SU-DHL-6 (cell line): ENCODE results near the gene EIF3K.
A peak's percentile ranks its signal among the peaks of the same experiment; 100 is the strongest.

Experiments
- H2AFZ ChIP-seq: fragments of 200-600 bp; sonication (generic); 2 replicates; pipeline ENCODE4 v1.6.1; 2014; ENCODE audit warnings: low read depth, mild to moderate bottlenecking, moderate library complexity, mixed read lengths, antibody characterized with exemption, low read length; ENCODE audit not compliant: severe bottlenecking
- H3F3A ChIP-seq: fragments of 200-600 bp; shearing (Covaris generic); 2 replicates; pipeline ENCODE4 v1.6.0; 2016; ENCODE audit warnings: antibody characterized with exemption, mild to moderate bottlenecking; ENCODE audit not compliant: insufficient read depth
- H3K27ac ChIP-seq: fragments of 200-600 bp; sonication (generic); 2 replicates; pipeline ENCODE4 v1.5.1; 2016; ENCODE audit warnings: low read depth, mild to moderate bottlenecking, low read length, moderate library complexity, mixed read lengths
- H3K27me3 ChIP-seq: fragments of 200-600 bp; sonication (generic), shearing (Covaris generic); 2 replicates; pipeline ENCODE4 v1.6.0; 2014; ENCODE audit warnings: mild to moderate bottlenecking, low read length
- H3K36me3 ChIP-seq: fragments of 200-600 bp; sonication (generic); 2 replicates; pipeline ENCODE4 v1.6.1; 2014; ENCODE audit warnings: mild to moderate bottlenecking, low read length, mixed read lengths
- H3K4me2 ChIP-seq: fragments of 300-600, 200-600 bp; shearing (Covaris generic), sonication (generic); 2 replicates; pipeline ENCODE4 v1.6.0; 2014; ENCODE audit warnings: low read length, low read depth, mild to moderate bottlenecking; ENCODE audit not compliant: poor library complexity, severe bottlenecking
- H3K4me3 ChIP-seq: fragments of 200-600 bp; sonication (generic); 2 replicates; pipeline ENCODE4 v1.5.1; 2014; ENCODE audit warnings: antibody characterized with exemption, low read length, mild to moderate bottlenecking, mixed read lengths; ENCODE audit not compliant: insufficient read depth, poor library complexity, severe bottlenecking
- H3K79me2 ChIP-seq: fragments of 200-600 bp; sonication (generic); 2 replicates; pipeline ENCODE4 v1.6.1; 2014; ENCODE audit warnings: mild to moderate bottlenecking, low read length, moderate library complexity; ENCODE audit not compliant: insufficient read depth
- H3K9ac ChIP-seq: fragments of 200-600 bp; sonication (generic); 2 replicates; pipeline ENCODE4 v1.7.0; 2014; ENCODE audit warnings: mild to moderate bottlenecking, low read length
- H3K9me2 ChIP-seq: fragments of 200-600 bp; sonication (generic); replicated peaks from 2 replicates; pipeline ENCODE4 v1.6.1; 2014; ENCODE audit warnings: low read length; ENCODE audit not compliant: insufficient read depth
- H3K9me3 ChIP-seq: fragments of 200-600 bp; sonication (generic); 2 replicates; pipeline ENCODE4 v1.6.1; 2014; ENCODE audit warnings: low read length, mixed read lengths; ENCODE audit not compliant: insufficient read depth
- H4K20me1 ChIP-seq: fragments of 200-600 bp; sonication (generic); 2 replicates; pipeline ENCODE4 v1.6.1; 2014; ENCODE audit warnings: low read depth, mild to moderate bottlenecking, antibody characterized with exemption, low read length, moderate library complexity, mixed read lengths
- EZH2phosphoT487 ChIP-seq: fragments of 200-600 bp; sonication (generic), shearing (Covaris generic); conservative IDR thresholded peaks from 2 replicates; pipeline ENCODE4 v1.6.1; 2018; ENCODE audit warnings: mild to moderate bottlenecking, antibody characterized with exemption, low read length, moderate library complexity, mixed read lengths
- TF ChIP-seq, protein P1 (sequence below): fragments of 200-600 bp; sonication (generic); IDR thresholded peaks from one replicate; pipeline ENCODE4 v1.5.1; 2017; ENCODE audit warnings: antibody characterized with exemption, mild to moderate bottlenecking, low read length, moderate library complexity; ENCODE audit not compliant: insufficient read depth, poor library complexity, severe bottlenecking

The EIF3K gene

GRCh38 chr19:38644719-38645118 lies 25.7 kb downstream of the EIF3K start:
- H3F3A ChIP-seq: no peaks in the 10 kb centered on the region
- H3K9ac ChIP-seq: no peak overlapping the region
- no peak for TF ChIP-seq EZH2phosphoT487
- TF ChIP-seq, protein P1, sequence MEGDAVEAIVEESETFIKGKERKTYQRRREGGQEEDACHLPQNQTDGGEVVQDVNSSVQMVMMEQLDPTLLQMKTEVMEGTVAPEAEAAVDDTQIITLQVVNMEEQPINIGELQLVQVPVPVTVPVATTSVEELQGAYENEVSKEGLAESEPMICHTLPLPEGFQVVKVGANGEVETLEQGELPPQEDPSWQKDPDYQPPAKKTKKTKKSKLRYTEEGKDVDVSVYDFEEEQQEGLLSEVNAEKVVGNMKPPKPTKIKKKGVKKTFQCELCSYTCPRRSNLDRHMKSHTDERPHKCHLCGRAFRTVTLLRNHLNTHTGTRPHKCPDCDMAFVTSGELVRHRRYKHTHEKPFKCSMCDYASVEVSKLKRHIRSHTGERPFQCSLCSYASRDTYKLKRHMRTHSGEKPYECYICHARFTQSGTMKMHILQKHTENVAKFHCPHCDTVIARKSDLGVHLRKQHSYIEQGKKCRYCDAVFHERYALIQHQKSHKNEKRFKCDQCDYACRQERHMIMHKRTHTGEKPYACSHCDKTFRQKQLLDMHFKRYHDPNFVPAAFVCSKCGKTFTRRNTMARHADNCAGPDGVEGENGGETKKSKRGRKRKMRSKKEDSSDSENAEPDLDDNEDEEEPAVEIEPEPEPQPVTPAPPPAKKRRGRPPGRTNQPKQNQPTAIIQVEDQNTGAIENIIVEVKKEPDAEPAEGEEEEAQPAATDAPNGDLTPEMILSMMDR: no peak
- H3K9me2 ChIP-seq: no peaks in the 10 kb centered on the region
- no peak overlapping the region for H3K4me3 ChIP-seq
- H3K4me2 ChIP-seq: no peak overlapping the region
- H2AFZ ChIP-seq: no peak overlapping the region
- no peaks in the 10 kb centered on the region for H3K36me3 ChIP-seq
- peaks cover 22% of the 10 kb centered on the region for H3K79me2 ChIP-seq
- no peaks in the 10 kb centered on the region for H3K27me3 ChIP-seq
- no peaks in the 10 kb centered on the region for H3K9me3 ChIP-seq
- H3K27ac ChIP-seq: no peak overlapping the region
- H4K20me1 ChIP-seq: no peaks in the 10 kb centered on the region; the same call in 1 of the 2 replicates

DNA sequence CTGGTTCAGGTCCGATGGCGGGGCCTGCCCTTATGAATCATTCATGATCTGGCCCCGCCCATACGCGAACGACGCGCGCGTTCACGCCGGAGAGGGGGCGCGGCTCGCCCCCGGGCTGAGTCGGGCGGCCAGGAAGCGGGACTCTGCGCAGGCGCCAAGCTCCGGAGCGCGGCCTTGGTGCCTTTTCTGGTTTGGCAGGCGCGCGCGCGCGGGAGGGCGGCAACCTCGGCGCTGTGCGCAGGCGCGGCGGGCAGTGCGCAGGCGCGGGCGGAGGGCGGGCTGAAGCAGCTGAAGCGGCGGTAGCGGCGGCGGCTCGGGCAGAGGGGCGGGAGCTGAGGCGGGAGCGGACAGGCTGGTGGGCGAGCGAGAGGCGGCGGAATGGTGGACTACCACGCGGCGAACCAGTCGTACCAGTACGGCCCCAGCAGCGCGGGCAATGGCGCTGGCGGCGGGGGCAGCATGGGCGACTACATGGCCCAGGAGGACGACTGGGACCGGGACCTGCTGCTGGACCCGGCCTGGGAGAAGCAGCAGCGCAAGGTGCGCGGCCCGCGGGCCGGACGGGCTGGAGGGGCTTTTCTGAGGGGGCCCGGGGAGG lies 28.5 kb downstream of the EIF3K start, which contains the start of gene ACTN4:
TSS of gene ACTN4 (plus strand) at position 282 of the 598 bp plus-strand sequence. CDS start at position 379, 97 bp downstream.
- Histone ChIP-seq H3F3A (no peaks in the 10 kb centered on the region), H3K9ac (peak within 1 kb of the TSS; percentile 100), H3K9me2 (no peaks in the 10 kb centered on the region), H4K20me1 (no peaks in the 10 kb centered on the region; the same call in 1 of the 2 replicates), H3K9me3 (no peaks in the 10 kb centered on the region), H3K27me3 (no peaks in the 10 kb centered on the region), H3K36me3 (no peaks in the 10 kb centered on the region), H3K79me2 (peaks cover 49% of the 10 kb centered on the region), H3K27ac (peak within 1 kb of the TSS; percentile 53), H3K4me3 (peak within 1 kb of the TSS; percentile 100), H3K4me2 (peak within 1 kb of the TSS; percentile 87), H2AFZ (peak within 1 kb of the TSS; percentile 97)
- TF ChIP-seq, protein P1: no peak
- TF ChIP-seq EZH2phosphoT487: no peak

DNA sequence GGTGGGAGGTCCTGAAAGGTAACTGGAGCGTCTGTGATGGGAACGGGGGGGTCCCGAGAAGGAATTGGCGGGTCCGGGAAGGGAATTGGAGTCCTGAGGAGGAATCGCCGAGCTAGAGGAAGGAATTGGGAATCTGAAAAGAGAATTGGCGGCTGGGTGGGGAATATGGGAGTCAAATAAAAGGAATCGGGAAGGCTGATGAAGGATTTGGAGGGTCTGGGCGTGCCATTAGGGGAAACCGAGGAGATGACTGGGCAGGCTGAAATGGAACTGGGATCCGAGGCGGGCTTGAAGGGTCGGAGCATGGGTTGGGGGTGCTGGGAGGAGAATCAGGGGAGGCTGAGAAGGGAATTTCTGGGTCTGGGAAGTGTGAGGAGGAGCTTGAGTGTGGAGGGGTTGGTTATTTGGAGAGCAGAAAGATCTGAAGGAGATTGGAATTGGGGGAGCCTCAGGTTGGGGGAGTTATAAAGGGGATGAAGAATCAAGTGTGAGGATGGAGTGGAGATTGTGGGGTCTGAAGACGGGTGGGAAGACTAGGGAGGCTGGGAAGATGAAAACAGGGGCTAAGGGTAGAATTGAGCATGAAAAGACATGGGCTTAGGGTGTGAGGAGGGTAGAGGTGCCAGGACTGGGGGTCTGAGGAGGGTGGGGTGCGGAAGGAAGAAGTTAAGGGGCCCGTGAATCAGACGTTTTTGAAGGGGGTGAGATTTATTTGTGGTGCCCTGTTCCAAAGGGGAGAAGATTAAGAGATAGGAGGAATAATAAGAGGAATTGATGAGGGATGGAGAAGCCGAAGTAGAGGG lies 29.2 kb downstream of the EIF3K start:
- peak overlapping the region; percentile 83 for H2AFZ ChIP-seq

More for the DNA sequence above, 29.2 kb downstream of the EIF3K start:
- TF ChIP-seq, protein P1: no peak
- TF ChIP-seq EZH2phosphoT487: no peak
- Histone ChIP-seq H3K9me3 (no peaks in the 10 kb centered on the region), H3K4me2 (peak overlapping the region; percentile 87), H4K20me1 (no peaks in the 10 kb centered on the region; the same call in 1 of the 2 replicates), H3K27me3 (no peaks in the 10 kb centered on the region), H3K9me2 (no peaks in the 10 kb centered on the region), H3K36me3 (no peaks in the 10 kb centered on the region), H3K79me2 (peaks cover 56% of the 10 kb centered on the region), H3F3A (no peaks in the 10 kb centered on the region), H3K9ac (peak overlapping the region; percentile 100), H3K4me3 (peak overlapping the region; percentile 100), H3K27ac (peak overlapping the region; percentile 53)
